NCI-H510A (cell line): ENCODE measurements around the gene IFT122.

Source experiments
- DNase-seq: peaks from one replicate; lab custom pipeline; 2025; lab: John Stamatoyannopoulos, UW

The IFT122 gene

DNA sequence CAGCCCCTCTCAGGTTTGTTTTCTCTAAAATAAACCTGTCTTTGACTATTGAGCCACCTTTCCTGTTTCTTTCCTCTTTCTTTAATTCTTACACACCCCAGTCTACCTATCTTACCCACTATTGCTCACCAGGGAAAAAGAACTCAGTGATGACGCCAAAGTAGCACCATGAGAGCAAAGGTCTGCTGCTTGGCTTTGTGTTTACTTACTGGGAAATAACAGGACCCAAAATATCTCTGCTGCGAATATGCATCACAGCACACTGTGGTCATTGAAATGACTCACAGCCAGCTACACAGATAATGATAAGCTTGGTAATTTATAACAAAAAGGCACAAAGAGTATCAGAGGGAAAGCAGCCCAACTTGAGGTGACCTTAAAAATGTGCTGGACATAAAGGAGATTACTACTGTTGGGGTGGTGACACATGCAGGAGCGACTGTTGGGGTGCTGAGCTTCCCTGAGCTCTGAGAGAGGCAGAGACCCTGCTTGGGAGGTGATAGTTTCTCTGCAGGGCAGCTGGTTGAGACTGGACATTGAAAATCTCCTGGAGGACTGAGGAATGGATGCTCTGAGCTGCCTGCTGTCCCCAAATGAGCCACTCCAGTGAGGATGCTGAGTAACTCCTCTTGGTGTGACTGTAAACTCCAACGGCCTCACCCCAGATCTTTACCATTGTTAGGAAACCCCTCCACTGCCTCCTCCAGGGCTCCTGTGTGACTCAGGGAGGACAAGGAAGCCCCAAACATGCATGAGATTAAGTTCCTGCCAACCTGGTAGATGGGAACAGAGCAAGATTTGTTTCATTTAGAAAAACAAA lies 26.1 kb upstream of the IFT122 start:
- no peak for DNase-seq

DNA sequence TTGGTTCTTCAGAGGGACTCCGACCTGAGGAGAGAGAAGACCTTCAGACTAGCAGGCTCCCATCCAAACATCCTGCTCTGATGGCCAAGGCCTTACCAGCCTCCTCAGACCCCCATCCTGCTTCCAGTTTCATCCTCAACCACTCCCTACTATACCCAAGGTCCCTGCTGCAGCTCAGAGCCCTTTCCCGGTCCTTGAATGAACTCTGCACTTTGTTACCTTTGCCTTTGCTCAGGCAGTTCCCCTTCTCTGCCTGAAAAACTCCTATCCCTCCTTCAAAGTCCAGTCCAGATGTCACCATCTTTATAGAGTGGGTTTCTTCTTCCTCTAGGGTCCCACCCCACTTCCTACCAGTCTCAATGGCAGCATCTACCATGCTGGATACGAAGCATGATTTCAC lies 24.6 kb upstream of the IFT122 start:
- DNase-seq: no peak

- DNase-seq: no peak
These were observed 24.2 kb upstream of the IFT122 start for GRCh38 chr3:129415830-129416229.

- no peak for DNase-seq
These were observed 23.6 kb upstream of the IFT122 start for GRCh38 chr3:129416415-129416814.

- no peak for DNase-seq
These were observed 22.7 kb upstream of the IFT122 start for GRCh38 chr3:129417326-129417725.

DNA sequence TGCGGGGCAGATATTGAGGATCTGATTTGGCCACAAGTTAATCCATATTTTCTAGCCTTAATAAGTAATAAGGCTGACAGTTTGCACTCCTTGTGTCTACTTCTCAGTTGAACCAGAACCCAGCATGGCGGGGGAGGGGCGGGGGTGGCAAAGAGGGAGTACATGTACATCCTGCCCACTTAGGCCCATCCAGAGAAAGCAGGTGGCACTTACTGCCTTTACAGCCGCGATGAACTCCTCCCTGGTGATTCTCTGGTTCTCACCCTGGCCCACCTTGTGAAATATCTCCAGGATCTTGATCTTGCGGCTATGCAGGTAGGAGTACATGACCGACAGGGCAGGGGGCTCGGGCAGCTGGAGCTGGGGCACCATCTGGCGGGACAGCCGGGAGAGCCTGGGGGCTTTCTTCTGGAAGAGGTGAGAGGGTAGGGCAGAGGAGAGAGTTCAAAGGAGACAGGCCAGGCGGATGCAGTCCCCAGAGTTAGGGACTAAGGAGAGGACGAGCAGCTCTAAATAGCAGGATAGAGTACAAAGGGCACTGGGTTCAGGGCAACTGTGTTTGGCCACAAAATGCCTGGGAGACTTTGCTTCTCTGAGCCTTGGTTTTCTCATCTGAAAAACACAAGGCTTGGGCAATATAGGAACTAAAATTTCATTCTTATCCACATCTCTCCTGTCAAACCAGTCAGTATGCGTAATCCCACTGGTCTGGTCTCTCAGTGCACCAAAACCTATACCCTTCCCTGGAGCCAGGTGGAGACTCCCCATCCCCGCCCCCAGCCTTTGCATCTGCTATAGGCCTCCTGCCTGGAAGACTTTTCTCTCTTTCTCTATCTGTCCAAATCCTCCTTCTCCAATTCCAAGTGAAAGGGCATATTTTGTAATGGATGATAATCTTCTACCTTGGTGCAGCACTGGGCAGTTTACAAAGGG lies 21.7 kb upstream of the IFT122 start:
- DNase-seq: no peak

DNA sequence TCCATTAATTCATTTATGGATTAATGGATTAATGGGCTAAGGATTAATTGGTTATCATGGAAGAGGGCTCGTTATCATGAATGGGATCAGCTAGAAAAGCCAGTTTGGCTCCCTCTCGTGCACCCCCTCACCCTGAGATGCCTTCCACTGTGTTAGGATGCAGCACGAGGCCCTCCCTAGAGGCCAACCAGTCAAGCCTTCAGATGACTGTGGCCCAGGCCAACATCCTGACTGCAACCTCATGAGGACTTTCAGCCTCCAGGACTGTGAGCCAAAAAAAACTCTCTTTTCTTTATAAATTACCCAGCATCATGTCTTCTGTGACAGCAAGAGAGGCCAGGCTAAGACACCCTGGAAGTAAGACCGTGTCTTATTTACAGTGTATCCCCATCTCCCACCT lies 20.5 kb upstream of the IFT122 start:
- DNase-seq: no peak

DNA sequence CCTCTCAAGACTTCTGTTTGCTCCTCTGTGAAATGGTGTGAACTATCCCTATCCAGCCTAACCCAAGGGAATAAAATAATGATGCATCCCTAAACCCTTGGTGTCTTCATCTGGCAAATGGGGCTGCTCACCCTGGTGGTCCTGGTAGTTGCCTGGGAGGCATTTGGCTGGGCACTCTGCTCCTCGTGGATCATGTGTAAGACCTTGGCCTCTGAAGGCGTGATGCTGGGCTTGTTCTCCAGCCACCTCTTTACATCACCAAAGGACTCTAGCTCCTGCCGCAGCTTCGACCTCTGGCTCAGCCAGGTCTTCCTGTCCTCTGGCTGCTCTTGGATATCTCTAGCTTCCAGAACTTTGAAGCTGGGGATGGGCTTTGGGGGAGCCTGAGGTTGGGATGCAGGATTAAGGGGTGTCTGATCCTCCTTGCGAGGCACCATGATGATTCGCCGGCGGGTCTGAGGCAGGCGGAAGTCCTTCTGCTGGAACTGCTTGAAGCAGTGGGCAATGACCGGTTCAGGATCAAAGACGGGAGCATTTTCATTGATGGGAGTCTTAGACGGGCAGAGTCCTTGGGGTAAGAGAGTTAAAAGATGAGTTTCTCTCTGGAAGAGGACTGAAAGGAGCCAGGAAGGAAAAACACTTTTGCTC lies 18.7 kb upstream of the IFT122 start:
- no peak for DNase-seq

- DNase-seq: no peak
These were observed 17.9 kb upstream of the IFT122 start for GRCh38 chr3:129421988-129422745.

GRCh38 chr3:129422897-129423296 lies 17.1 kb upstream of the IFT122 start:
- DNase-seq: no peak

- no peak for DNase-seq
These were observed 15.7 kb upstream of the IFT122 start for GRCh38 chr3:129424185-129424841.

GRCh38 chr3:129425213-129425612 lies 14.8 kb upstream of the IFT122 start:
- no peak for DNase-seq

GRCh38 chr3:129425619-129426018 lies 14.4 kb upstream of the IFT122 start:
- DNase-seq: no peak

- no peak for DNase-seq
These were observed 12.0 kb upstream of the IFT122 start for GRCh38 chr3:129428007-129428375.

GRCh38 chr3:129428376-129429079 lies 11.5 kb upstream of the IFT122 start, which contains the start of gene EFCAB12:
TSS of gene EFCAB12 (minus strand) at chr3:129428636. CDS start at chr3:129428488, 148 bp downstream.
- peak; percentile 88 for DNase-seq

DNA sequence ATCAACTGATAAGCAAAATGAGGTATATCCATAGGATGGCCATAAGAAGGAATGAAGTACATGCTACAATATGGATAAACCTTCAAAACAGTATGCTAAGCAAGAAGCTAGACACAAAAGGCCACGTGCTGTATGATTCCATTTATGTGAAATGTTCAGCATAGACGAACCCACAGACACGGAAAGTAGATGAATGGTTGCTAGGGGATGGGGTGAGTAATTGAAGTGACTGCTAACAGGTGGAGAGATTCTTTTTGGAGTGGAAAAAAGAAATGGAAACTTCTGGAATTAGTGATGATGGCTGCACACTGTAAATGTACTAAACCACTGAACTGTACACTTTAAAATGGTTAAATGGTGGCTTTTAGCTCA lies 11.0 kb upstream of the IFT122 start:
- DNase-seq: no peak

DNA sequence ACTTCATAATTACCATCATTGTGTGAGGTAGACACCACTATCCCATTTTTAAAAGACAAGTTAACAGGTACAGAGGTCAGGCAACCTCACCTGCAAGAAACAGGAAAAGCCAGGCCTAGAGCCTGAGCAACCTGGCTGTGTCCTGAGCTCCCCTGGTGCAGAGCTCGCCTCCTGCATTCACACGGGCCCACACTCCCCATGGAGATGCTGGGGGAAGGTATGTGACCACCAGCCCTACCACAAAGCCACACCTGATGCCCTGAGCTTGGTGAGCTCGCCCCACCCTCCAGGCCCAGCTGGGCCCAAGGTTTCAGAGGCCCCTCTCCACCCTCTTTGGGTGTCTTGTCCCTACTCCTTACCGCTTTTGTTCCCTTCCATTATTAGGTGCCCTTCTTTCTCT lies 10.4 kb upstream of the IFT122 start:
- DNase-seq: no peak

GRCh38 chr3:129432036-129432435 lies 8.0 kb upstream of the IFT122 start:
- no peak for DNase-seq

DNA sequence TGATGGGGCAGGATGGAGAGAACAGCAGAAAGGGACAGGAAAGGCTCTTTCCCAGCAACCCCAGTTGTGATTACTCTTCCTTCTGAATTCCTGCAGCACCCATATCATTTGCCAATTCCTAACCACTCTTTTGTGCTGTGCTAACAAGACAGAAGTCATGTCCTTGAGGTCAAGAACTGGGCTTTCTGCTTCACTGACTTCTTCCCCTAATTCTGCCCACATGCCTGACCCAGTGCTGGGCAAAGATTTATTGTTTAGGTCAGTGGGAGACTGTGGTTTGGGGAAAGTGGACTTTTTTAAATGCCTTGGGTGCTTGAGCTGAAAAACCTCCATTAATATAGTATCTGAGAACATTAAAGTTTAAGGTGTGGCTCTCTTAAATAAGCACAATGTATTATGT lies 7.4 kb upstream of the IFT122 start:
- DNase-seq: no peak

DNA sequence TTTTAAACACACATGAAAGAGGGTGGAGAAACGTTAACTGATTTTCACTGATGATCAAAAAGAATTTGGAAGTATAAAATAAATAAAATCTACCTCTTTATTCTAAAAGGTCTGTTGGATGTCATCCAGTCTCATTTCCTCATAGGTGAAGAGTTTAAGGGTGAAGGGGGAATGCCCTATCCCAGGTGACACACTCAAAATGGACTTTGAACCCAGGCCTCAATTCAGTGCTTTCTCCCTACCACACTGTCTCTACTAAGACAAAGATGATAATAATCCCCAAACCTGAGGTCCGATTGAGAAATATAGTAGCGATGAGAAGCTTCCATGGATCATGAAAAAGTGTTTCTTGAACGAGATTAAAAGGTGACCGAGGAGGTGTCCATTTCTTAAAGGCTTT lies 6.5 kb upstream of the IFT122 start:
- no peak for DNase-seq

GRCh38 chr3:129434140-129434539 lies 5.9 kb upstream of the IFT122 start:
- DNase-seq: no peak
